Effector CD4-positive, alpha-beta T cell (primary cell): Measurements from ENCODE around the gene SLC24A3.

ENCODE experiments used
- DNase-seq: peaks from one replicate; pipeline ENCODE4 v3.0.0-alpha.2; 2020

Gene SLC24A3

DNA sequence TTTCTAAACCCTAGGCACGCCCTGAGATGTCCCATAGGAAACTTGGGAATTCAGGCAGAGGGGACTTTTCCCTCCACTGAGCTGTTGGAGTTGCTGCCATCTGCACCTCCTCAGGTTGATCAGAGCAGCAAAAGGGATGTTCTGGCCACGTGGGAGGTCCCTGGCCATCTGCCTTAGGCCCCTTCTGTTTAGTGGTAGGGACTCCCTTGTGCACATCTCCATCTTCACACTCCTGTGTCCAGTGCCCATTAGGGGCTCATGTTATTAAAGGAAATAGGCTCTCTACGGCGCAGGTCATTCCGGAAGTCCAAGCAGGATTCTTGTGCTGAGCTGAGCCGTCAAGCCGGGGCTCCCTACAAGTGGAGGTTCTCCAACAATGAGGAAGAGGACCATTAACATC is 307.8 kb downstream of the SLC24A3 start:
- DNase-seq: no peak

DNA sequence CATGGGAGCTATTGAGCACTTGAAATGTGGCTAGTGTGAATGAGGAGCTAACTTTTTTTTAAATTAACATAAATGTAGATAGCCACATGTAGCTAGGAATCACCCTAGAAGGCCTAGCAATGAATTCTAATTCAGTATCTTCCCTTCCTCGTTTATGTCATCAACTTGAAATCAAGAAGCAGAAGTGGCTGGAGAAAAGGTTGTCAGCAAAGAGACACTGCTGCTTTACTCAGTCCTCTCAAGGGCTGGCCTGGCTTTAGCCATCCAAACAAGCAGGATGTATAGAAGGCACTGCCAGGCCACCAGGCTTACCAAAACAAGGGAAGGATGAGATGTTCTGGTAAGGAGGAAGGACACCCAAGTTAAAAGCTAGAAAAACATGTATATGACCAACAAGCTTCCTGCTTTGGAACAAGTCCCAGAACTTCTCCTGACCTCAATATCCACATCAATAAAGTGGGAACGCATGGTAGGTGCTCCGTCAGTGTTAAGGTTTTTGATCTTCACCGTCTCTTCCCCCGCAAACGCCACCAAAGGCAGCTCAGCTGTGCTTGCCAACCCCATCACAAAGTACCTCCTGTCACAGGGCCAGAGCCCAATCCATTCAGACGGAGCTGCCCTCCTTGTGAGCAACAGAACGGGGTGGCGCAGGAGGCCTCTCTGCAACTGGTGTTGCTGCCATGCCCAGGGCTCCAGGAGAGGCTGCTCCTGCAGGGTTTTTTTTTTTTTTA is 309.8 kb downstream of the SLC24A3 start:
- DNase-seq: no peak

DNA sequence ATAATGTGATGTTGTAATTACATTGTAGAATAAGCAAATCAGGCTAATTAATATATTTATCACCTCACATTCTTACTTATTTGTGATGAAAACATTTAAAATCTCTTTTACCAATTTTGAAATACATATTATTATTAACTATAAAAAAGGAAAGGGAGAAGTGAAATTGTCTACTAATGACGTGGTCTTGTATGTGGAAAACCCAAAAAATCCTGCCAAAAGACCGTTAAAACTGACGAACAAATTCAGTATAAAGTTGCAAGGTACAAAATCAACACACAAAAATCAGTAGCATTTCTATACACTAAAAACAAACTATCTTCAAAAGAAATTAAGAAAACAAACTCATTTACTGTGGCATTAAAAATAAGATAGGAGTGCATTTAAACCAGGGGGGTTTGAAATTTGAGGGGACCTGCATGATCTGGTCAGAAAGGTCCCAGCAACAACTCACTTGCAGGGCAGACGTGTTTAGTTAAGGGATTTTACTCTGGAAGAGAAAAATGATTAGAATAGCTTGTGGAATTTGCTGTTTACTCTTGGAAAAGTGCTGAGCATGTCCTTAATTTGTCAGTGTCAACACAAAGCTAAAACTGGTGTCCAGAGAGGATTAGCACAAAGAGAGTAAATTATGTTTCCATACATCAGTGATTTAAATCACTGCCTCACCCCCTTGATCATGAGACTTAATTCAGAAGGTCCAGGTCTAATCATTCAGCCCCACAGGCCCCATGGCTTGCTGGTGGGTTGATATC is 310.6 kb downstream of the SLC24A3 start:
- no peak for DNase-seq

DNA sequence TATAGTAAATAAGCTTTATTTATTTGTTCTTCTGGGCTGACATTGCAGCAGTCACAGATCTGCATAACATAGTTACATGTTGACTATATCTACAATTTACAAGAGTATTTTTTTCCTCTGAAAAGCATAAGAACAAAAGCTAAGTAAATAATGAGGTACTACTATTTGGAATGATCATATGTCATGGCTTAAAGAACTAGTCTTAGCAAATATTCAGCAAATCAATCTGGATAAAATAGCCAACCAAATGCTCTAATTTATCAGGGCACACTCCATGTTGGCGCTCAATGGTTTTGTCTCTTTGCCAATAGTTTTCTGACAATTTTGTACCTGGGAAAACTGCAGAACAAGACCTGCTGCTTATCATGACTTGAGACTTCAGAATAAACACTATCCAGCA is 312.2 kb downstream of the SLC24A3 start:
- DNase-seq: no peak

DNA sequence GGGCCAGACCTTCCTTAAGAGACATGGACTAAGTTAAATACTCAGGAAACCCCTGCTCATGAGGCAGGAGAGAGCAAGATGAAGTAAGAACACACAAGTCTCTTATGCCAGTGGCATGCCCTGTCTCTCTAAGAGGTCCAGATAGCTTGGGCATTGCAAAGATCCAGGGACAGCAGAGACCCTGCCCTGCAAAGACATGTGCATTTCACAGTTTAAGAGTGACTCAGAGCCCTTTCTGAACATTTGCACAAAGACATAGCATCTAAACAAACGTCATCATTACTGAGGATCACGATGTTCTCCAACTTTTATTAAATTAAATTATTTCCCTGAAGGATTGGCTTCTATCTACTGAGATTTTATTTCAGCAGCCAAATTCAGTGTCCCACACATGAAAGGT is 315.1 kb downstream of the SLC24A3 start:
- no peak for DNase-seq

DNA sequence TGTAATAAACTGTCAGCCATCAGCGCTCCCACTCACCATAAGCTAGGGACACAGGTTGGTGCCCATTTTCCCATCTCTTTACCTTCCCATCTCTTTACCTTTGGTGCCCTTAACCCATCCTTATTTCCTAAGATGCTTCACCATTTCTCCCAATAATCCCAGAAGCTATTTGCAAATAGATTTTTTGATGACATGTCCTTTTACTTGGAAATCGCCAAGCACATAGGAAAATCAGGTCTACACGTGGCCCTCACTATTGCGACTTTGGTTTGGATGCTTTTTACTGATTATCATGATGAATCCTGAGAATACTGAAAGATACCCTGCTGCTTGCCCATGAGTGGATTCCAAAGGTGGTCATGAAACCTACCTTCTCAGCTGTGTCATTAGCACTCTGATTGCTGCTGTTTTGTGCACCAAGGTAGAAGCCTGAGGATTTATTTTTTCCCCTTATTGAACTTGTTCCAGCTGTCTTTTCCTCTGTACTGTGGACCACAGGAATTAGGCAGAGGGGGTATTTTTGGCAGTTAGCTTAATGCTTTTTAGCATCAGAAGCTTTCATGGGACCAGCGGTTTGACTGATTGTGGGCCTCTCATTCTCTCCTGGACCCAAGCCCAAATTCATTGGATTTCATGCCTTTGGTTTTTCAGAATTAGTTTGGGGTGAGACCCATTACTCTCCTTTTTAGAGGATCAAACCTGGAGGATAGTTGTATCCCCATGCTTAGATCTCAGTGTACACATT is 316.0 kb downstream of the SLC24A3 start:
- DNase-seq: no peak

DNA sequence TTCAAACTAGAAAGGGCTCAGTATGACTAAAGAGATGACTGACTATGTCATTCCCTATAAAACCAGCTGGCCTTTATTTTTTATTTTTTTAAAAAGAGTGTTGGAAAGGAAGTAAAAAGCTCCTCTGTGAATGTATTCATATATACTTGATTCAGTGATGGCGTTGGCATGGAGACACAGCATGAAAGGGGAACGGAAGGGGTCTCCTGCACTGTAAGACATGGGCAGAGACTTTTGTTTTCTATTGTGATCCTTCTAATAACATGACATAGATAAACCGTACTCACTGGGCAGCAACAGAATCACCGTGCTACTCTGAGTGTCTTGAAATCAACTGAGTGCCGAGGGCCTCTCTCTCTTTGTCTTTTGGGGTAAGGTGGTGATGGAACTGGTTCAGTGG is 317.6 kb downstream of the SLC24A3 start:
- DNase-seq: no peak

DNA sequence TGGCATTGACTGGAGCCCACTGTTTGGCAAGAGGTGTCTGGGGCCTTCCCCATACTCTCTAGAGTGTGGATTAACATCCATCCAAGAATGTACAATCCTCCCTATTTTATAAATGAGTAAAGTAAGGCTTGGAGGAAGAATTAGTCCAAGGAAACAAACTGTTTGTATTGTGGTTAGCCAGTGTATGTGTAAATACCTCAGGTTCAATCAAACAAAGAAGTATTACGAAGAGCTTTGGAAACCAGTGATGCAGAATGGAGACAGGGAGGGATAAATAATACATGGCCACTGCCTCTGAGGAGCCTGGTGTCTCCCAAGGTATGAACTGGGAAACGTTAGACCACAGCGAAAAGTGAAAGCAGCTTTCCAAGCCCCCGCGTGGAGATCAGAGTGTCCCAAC is 319.0 kb downstream of the SLC24A3 start:
- no peak for DNase-seq

DNA sequence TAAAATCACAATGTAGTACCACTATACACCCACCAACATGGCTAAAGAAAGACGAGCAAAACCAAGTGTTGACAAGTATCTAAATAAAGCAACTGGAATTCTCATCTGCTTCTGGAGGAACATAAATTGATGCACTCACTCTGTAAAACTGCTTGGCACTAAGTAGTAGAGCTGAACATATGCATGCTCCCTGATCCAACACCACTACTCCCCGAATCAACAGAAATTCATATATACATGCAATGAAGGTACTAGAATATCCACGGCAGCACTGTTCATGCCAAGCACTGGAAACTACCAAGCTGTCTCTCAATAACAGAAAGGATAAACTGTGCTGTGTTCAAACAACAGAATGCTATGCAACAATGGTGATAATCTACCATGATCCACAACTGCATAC is 326.1 kb downstream of the SLC24A3 start:
- DNase-seq: no peak

DNA sequence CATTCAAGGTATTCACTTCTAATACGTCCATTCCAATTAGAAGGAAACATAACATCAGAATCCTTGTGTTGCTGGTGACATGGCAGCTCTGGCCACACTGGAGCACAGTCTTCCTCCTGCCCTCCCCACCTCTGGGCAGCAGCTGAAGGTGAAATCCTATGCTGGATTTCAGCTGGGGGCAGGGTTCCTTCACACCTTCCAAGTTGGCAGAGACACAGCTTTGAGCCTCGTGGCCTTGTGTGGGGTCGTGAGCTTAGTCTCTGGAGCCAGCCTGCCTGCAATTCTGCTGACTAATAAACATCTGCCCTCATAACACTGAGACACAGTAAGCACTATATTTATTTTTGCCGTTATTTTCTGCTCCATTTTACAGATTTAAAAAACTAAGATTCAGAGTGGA is 326.7 kb downstream of the SLC24A3 start:
- DNase-seq: no peak

DNA sequence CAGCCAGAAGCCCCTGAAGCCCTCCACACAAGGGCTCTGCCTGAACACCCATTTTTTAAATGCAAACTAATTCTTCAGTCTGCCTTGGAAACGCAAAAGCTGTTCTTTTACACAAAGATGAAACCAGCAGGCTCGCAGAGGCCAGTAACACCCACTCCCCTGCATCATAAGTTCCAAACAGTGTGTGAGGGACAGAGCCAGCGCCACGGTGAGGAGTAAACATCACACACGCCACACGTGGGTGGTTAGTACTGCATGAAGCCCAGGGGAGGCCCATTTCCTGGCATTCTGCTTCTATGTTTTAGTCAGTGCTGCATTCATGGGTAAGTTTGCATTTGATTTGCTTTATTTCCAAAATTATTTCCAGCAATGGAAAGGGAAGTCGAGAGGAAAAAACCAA is 327.9 kb downstream of the SLC24A3 start:
- no peak for DNase-seq

DNA sequence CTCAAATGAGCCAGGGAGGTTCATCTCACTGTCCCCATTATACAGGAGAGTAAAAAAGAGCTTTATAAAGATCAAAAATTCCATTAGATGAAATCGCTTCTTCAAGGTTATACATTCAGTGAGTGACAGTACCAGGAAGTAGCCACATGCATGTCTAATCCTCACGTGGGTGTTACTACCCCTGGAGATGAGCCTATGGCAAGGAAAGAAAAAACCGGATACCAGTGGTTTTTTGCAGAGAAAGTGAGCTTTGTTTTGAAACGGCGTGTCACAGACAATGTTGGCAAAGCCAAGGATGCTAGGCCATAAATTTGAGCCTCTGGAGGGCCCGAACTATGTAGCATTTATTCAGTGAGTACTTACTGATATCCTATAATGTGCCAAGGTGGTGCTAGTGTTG is 330.7 kb downstream of the SLC24A3 start:
- no peak for DNase-seq

DNA sequence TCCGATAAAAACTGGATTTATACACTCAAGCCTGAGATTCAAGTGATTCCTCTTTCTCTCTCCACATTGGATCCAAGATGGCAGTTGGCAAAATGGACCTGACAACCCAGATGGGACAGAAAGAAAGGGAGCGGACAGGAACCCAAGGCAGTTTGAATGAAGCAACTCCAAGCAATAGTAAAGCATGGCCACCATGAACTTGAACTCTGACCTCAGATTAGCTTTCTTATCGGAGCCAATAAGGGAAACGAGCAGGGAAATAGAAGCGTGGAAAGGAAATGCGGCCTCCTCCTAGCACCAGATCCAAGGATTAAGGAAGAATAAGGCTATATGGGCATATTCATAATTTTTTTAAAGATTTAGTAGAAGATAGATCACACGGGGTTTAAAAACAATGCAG is 332.2 kb downstream of the SLC24A3 start:
- no peak for DNase-seq

DNA sequence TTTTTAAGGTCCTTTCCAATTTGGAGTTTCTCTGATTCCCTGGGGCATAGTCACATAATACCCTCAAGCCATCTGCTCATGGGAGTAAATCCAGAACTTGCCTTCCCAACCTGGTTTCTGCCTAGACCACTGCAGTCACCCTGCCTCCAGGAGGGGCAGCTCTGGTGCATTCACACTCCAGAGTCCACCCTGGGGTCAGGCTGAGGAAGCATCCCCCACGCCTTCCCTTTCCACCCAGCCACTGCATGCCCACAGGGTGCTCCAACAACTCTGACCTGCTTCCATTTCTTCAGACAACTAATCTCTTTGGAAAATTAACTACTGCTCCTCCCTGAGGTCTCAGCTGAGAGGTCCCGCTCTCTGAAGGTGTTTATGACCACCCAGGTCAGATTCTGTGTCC is 334.2 kb downstream of the SLC24A3 start:
- DNase-seq: no peak

DNA sequence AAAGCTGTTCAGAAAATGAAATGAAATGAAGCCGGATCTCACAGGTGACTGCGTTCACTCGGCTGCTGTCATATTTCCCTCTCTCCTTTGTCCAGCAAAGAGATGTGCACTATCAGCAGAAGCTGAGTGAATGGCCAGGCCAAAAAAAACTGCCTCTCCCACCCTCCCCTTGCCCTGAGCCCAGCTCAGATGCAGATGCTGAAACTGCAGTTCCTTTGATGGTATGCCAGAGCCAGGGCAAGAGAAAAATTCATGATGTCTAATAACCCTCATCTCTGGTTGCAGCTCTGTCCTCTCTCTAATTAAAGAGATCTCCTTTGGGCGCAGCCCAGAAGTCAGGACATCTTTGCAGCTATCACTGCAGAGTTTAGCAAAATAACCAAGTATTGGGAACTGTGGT is 335.1 kb downstream of the SLC24A3 start:
- DNase-seq: no peak

DNA sequence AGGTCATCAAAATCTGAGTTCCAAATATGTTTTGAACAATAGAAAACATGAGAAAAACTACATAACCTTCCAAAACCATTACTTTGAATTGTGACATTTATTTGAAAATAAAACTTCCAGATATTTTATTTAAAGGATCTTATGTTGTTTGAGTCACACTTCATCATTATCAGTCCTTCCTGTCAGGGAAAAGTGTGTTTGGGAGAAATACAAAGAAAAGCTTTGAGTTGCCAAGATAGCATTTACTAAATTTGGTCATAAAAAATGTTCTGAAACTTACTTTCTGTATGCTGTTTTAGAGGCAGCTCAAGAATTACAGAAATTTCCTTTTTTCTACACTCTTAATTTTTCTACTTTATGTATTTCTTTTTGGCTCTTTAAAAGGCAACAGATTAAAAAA is 337.5 kb downstream of the SLC24A3 start:
- DNase-seq: no peak

DNA sequence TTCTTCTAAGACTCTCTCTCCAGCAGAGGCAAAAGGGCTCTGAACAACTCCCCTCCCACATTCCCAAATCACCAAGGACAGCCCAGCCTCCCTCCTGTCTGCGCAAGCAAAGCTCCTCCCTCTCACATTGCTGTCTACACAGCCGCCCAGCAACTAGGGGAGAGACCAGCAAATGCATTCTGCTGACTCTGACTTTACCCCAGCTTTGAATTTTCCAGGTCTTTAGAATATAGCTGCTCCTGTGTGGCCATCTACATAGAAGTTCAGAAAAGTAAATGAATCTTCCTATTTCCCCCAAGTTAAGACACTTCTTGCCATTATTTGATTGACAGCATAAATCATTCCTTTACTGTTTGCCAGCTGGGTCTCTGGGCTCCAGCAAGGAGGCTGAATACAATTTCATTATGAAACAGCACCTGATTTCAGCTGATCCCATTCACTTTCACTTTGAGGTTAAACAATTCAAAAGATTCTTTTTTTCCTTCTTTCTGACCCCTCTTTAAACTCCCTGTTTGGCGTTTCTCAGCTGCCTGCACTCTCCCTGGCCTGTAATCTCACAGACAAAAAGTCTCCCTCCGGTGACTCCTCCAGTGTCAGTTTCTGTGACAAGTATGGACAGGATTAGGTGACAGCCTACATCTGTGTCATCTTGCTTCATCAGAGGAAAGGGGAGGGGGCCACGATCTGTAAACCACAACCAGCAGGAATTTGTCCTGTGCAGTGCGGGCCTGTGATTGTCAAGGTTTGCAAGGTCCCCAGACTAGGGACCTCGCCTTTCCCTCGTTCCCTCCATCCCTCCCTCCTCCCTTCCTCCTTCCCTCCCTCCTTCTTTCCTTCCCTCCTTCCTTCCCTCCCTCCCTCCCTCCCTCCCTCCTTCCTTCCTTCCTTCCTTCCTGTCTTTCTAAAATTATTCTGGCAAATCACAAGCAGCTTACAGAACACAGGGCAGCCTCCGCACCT is 340.1 kb downstream of the SLC24A3 start:
- no peak for DNase-seq

DNA sequence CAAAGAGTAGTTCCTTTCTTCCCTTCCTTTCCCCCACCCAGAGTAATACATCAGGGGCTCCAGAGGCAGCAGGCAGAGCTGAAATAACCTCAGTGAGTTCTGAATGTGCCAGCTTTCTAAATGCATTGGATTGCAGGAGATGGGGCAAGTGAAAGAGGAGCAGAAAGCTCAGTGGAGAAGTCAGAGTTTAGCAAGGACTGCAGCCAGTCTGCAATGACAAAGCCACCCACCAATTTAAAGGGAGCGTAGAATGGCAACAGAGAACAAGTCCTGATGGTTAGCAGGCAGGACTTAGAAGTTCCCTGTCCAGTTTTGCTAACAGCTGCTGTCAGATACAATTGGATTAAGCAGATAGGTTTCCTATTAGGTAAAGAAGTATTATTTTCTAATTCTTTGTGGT is 342.2 kb downstream of the SLC24A3 start:
- DNase-seq: no peak

DNA sequence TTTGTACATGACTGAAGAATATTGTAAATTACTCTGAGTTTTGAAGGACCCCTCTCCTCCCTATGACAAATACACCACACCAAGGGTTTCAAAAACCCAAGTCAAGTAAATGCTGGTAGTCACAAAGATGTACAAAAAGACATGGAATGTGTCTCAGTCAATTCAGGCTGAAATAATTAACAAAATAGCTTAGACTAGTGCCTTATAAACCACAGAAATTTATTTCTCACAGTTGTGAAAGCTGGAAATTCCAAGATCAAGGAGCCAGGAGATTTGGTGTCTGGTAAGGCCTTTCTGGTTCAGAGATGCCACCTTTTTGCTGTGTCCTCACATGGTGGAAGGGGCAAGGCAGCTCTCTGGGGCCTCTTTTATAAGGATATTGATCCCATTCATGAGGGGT is 343.3 kb downstream of the SLC24A3 start:
- DNase-seq: no peak

DNA sequence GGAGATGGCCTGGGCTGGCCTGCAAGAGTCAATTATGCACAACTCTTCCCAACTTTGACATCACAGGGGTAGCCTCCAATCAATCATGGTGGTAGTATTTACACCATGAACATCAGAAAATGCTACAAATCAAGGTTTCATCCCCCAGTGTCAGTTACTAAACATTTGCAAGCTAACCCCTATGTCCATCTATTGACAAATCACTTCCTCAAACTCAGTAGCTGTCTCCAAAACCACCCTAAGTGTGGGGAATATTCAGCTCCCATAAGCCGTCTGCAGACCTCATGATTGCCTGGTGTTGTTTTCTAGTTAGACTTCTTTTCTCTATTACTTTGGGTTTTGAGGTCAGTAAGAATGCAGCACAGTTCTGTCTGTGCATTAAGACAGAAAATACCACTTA is 344.8 kb downstream of the SLC24A3 start:
- DNase-seq: no peak

DNA sequence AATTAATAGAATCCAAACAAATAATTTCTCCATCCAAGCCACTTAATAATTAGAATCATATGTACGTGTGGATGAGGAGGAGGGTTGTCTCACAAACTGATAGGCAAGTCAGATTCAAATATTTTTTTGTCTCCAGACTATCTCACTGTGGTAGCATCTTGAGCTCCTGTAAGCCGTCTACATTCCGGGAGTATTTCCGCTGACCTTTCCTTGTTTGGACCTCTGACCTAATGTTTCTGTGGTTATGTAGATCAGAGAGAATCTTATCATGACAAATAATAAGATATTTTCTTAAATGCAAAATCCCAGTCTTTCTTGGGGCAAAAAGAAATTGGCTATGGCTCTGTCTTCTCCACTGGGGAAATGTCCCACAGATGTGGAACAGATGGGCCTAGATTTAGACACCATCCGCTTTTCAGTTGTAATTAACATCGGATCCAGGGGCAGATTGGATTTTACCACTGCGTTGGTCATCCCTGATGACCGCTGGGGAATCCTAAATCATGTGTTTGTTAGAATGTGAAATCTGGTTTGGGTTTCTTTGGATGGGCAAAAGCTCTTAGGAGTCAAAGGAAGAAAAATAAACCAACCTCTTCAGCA is 348.5 kb downstream of the SLC24A3 start:
- no peak for DNase-seq

DNA sequence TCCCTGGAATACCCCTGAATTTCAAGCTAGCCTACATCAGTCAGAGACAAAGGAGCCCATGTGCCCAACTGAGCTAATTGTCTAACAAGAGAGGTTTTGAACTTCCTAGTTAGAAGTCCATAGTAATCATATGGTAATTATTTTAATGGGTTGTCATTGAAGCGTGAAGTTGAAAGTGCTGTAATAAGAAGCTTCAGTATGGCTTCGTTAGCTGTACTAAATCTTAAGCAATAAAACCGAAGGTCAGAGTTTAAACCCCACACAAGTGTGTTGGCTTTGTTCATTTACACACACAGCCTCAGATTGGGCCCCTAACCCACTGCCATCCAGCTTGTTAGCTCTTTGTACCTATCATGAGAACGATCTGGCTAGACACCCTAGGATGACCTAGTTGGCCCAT is 350.0 kb downstream of the SLC24A3 start:
- DNase-seq: no peak
